Parathyroid adenoma (tissue), 2 donors: ENCODE data around the gene DDTL.

Experiments used
- H2AFZ ChIP-seq: fragments of 300-600 bp; sonication (generic); one replicate; pipeline ENCODE4 v1.7.0; 2017; ENCODE audit warnings: antibody characterized with exemption, mild to moderate bottlenecking
- H3K27ac ChIP-seq: fragments of 300-600 bp; sonication (generic); one replicate; pipeline ENCODE4 v1.7.0; 2017
- H3K27me3 ChIP-seq: fragments of 300-600 bp; sonication (generic); one replicate; pipeline ENCODE4 v1.7.0; 2017; ENCODE audit warnings: low read length; ENCODE audit not compliant: control insufficient read depth, insufficient read depth
- H3K36me3 ChIP-seq: fragments of 300-600 bp; sonication (generic); one replicate; pipeline ENCODE4 v1.7.0; 2017; ENCODE audit warnings: low read length; ENCODE audit not compliant: control insufficient read depth, insufficient read depth
- H3K4me1 ChIP-seq: fragments of 300-600 bp; sonication (generic); one replicate; pipeline ENCODE4 v1.7.0; 2017; ENCODE audit warnings: control low read depth
- H3K4me2 ChIP-seq: fragments of 300-600 bp; sonication (generic); one replicate; pipeline ENCODE4 v1.7.0; 2017; ENCODE audit warnings: low read length
- H3K4me3 ChIP-seq: fragments of 300-600 bp; sonication (generic); one replicate; pipeline ENCODE4 v1.7.0; 2017; ENCODE audit warnings: low read depth, low read length
- H3K79me2 ChIP-seq: fragments of 300-600 bp; sonication (generic); one replicate; pipeline ENCODE4 v1.7.0; 2017; ENCODE audit warnings: control low read depth
- H3K9ac ChIP-seq: fragments of 300-600 bp; sonication (generic); one replicate; pipeline ENCODE4 v1.7.0; 2017; ENCODE audit warnings: mild to moderate bottlenecking
- H3K9me3 ChIP-seq: fragments of 300-600 bp; sonication (generic); one replicate; pipeline ENCODE4 v1.7.0; 2017; ENCODE audit warnings: low read length; ENCODE audit not compliant: control insufficient read depth
- CTCF ChIP-seq: fragments of 300-600 bp; sonication (generic); IDR thresholded peaks from one replicate; pipeline ENCODE4 v1.7.0; 2017; ENCODE audit warnings: antibody characterized with exemption, mild to moderate bottlenecking
- donor health status: primary hyperparathyroidism.

The DDTL gene

GRCh38 chr22:24006207-24006913 is 39.7 kb downstream of the DDTL start:
- no peak for TF ChIP-seq CTCF
- no peaks in the 10 kb centered on the region for H3K9me3 ChIP-seq
- no peak overlapping the region for H3K9ac ChIP-seq
- H3K4me3 ChIP-seq, result no peak overlapping the region
- H2AFZ ChIP-seq, result no peak overlapping the region
- no peaks in the 10 kb centered on the region for H3K79me2 ChIP-seq
- no peaks in the 10 kb centered on the region for H3K4me1 ChIP-seq
- H3K27me3 ChIP-seq, result no peaks in the 10 kb centered on the region
- H3K4me2 ChIP-seq, result no peak overlapping the region
- H3K27ac ChIP-seq, result no peak overlapping the region
- H3K36me3 ChIP-seq, result no peaks in the 10 kb centered on the region

- no peak for TF ChIP-seq CTCF
- H2AFZ ChIP-seq, result no peak overlapping the region
- H3K4me2 ChIP-seq, result no peak overlapping the region
- no peak overlapping the region for H3K4me3 ChIP-seq
- no peak overlapping the region for H3K27ac ChIP-seq
- H3K27me3 ChIP-seq, result no peaks in the 10 kb centered on the region
- H3K4me1 ChIP-seq, result no peaks in the 10 kb centered on the region
- no peaks in the 10 kb centered on the region for H3K9me3 ChIP-seq
- H3K79me2 ChIP-seq, result peaks cover 4% of the 10 kb centered on the region
- H3K9ac ChIP-seq, result no peak overlapping the region
- H3K36me3 ChIP-seq, result no peaks in the 10 kb centered on the region
Observed at GRCh38 chr22:24006914-24007214, 40.2 kb downstream of the DDTL start.

- Histone ChIP-seq H3K79me2 (peaks cover 4% of the 10 kb centered on the region), H3K27ac (no peak overlapping the region), H3K4me2 (no peak overlapping the region), H3K4me1 (no peaks in the 10 kb centered on the region), H3K4me3 (no peak overlapping the region), H3K9ac (no peak overlapping the region), H2AFZ (no peak overlapping the region), H3K36me3 (no peaks in the 10 kb centered on the region), H3K9me3 (no peaks in the 10 kb centered on the region), H3K27me3 (no peaks in the 10 kb centered on the region)
- no peak for TF ChIP-seq CTCF
Observed at GRCh38 chr22:24007253-24008021, 40.7 kb downstream of the DDTL start.

- Histone ChIP-seq H3K4me1 (no peaks in the 10 kb centered on the region), H3K9me3 (no peaks in the 10 kb centered on the region), H3K36me3 (no peaks in the 10 kb centered on the region), H3K4me2 (no peak overlapping the region), H3K9ac (no peak overlapping the region), H3K27me3 (no peaks in the 10 kb centered on the region), H3K27ac (no peak overlapping the region), H3K4me3 (no peak overlapping the region), H3K79me2 (peaks cover 4% of the 10 kb centered on the region), H2AFZ (no peak overlapping the region)
- TF ChIP-seq CTCF, result no peak
Observed at GRCh38 chr22:24008022-24008283, 41.3 kb downstream of the DDTL start.
